ENCODE results near the gene DNAH12. TPM values are rescaled to one million over a fixed set of nuclear protein-coding genes. Genes with fewer than 3 reads are reported as not detected.

The DNAH12 gene
- total and polyA plus RNA-seq, 2 of the 13 experiments (the other 11 are each of a cell fraction or from before 2014, with no cell fraction given) = 0.11 TPM

- H3K9ac ChIP-seq (ENCODE audit: insufficient read depth, low read depth, low read length) = no peak overlapping the region
- DNase-seq (ENCODE audit: low spot score) (peak; percentile 43), ATAC-seq (peak; percentile 68), FAIRE-seq (no peak)
- no peak overlapping the region for H2AFZ ChIP-seq (ENCODE audit: low read length)
- POLR2A ChIA-PET = no interaction called here
- CTCF ChIA-PET (ENCODE audit: low intra/inter-chr PET ratio, low total read pairs) = no interaction called here
- H3K9me3 ChIP-seq (ENCODE audit: low read length) = no peaks in the 10 kb centered on the region
- H3K79me2 ChIP-seq (ENCODE audit: insufficient read depth, low read length) = no peaks in the 10 kb centered on the region
- in situ Hi-C loops (cut with HindIII; ENCODE audit: extremely low pct_ligation_motif_present, low pct_unique_long_range_greater_than_20kb) (loop anchor here (10.0 to 25.0 kb wide), 2 partner anchors 163 to 471 kb away; partner anchors contain the start of gene PDE12), intact Hi-C loops (cut with micrococcal nuclease; ENCODE audit: unreplicated experiment) (no loop called here)
- no peak overlapping the region for H3K4me3 ChIP-seq (replicated peaks in 1 of 3; ENCODE audit: insufficient read depth in 1 of 3, low read depth in 2 of 3, low read length in 3 of 3)
- H3K27ac ChIP-seq (ENCODE audit: extremely low read length, insufficient read depth, low read length) = no peak overlapping the region
- peak overlapping the region; percentile 51 for H3K4me2 ChIP-seq (ENCODE audit: low read depth, low read length)
- peaks cover 14% of the 10 kb centered on the region for H3K4me1 ChIP-seq (ENCODE audit: insufficient read depth, low read length)
- BruUV-seq (replicated peaks) = no TSS peak
- H3K27me3 ChIP-seq (ENCODE audit: control insufficient read depth in 1 of 2, insufficient read depth in 2 of 2, low read length in 2 of 2) = no peaks in the 10 kb centered on the region
- H4K20me1 ChIP-seq (ENCODE audit: insufficient read depth, low read length) = no peaks in the 10 kb centered on the region
- 1% methylated on average over 5 of the region's 5 CpGs for WGBS (ENCODE audit: low lambda C conversion rate)
- H3K36me3 ChIP-seq (replicated peaks in 1 of 2; ENCODE audit: control insufficient read depth in 1 of 2, insufficient read depth in 2 of 2, low read length in 2 of 2) = no peaks in the 10 kb centered on the region
- no peak for TF ChIP-seq PATZ1 (CRISPR knock-in tag; IDR thresholded peaks at IDR 0.05)
- TF ChIP-seq FOXA1 (IDR thresholded peaks at IDR 0.05) = no peak
- peak; percentile 18; the same call in 1 of the 2 replicates for TF ChIP-seq FOXA1 (CRISPR knock-in tag; IDR thresholded peaks at IDR 0.05)
- no peak for TF ChIP-seq GABPB1 (CRISPR knock-in tag; IDR thresholded peaks at IDR 0.05)
- peak; percentile 49 for TF ChIP-seq HNF4A (CRISPR knock-in tag; IDR thresholded peaks at IDR 0.05)
- 0 out of 2 replicates have a peak, but pooled peaks have one; percentile 31 for TF ChIP-seq ZNF644 (CRISPR knock-in tag; IDR thresholded peaks at IDR 0.05; ENCODE audit: low read depth)
- TF ChIP-seq MTA1 (CRISPR knock-in tag; IDR thresholded peaks at IDR 0.05; ENCODE audit: borderline replicate concordance) = no peak
- no peak for TF ChIP-seq SOX13 (IDR thresholded peaks at IDR 0.05)
- peak in 1 of 2 experiments; percentile 14; a peak in 1 of 4 replicates for TF ChIP-seq SOX13 (CRISPR knock-in tag; conservative IDR thresholded peaks at IDR 0.05 in 1 of 2, IDR thresholded peaks at IDR 0.05 in 1 of 2)
- TF ChIP-seq ZNF232 (CRISPR knock-in tag; IDR thresholded peaks at IDR 0.05; ENCODE audit: borderline replicate concordance) = no peak
- 0 out of 2 replicates have a peak, but pooled peaks have one; percentile 12 for TF ChIP-seq FOXA3 (CRISPR knock-in tag; IDR thresholded peaks at IDR 0.05)
- TF ChIP-seq ZNF557 (CRISPR knock-in tag; IDR thresholded peaks at IDR 0.05) = no peak
- TF ChIP-seq ZNF543 (CRISPR knock-in tag; IDR thresholded peaks at IDR 0.05) = no peak
- no peak for TF ChIP-seq ZNF260 (CRISPR knock-in tag; IDR thresholded peaks at IDR 0.05; ENCODE audit: borderline replicate concordance, low read depth)
- no peak for TF ChIP-seq BCL6 (CRISPR knock-in tag; IDR thresholded peaks at IDR 0.05)
- TF ChIP-seq CREB3 (CRISPR knock-in tag; IDR thresholded peaks at IDR 0.05) = no peak
- no peak for TF ChIP-seq ZNF451 (CRISPR knock-in tag; IDR thresholded peaks at IDR 0.05)
- no peak for TF ChIP-seq SPEN (CRISPR knock-in tag; IDR thresholded peaks at IDR 0.05; ENCODE audit: low read depth)
- no peak for TF ChIP-seq KMT2B (CRISPR knock-in tag; IDR thresholded peaks at IDR 0.05)
- TF ChIP-seq HMGXB3 (CRISPR knock-in tag; IDR thresholded peaks at IDR 0.05; ENCODE audit: borderline replicate concordance) = no peak
Measured at GRCh38 chr3:57391767-57392166, 152.4 kb downstream of the DNAH12 start.

All from HepG2 (cell line).